Stimulated activated CD4-positive, alpha-beta T cell treated with anti-CD3 and anti-CD28 coated beads, TNF-alpha, amount 100 ng/mL, for 24 hours (primary cell): ENCODE data around the gene AHCYL2.
"Not testable (repeated sequence)": the region's sequence is repeated elsewhere in the genome, so short reads cannot be mapped to it uniquely, and the experiment has no call there.

ENCODE experiments used
- DNase-seq, 3 experiments: peaks; one replicate each; pipeline ENCODE4 v3.0.0-alpha.2; 2020; ENCODE audit warnings: low read depth in 3 of 3

Gene AHCYL2

GRCh38 chr7:129244220-129244619 is 19.4 kb downstream of the AHCYL2 start:
- no peak for DNase-seq

- no peak for DNase-seq
Observed at GRCh38 chr7:129245533-129245932, 20.7 kb downstream of the AHCYL2 start.

DNA sequence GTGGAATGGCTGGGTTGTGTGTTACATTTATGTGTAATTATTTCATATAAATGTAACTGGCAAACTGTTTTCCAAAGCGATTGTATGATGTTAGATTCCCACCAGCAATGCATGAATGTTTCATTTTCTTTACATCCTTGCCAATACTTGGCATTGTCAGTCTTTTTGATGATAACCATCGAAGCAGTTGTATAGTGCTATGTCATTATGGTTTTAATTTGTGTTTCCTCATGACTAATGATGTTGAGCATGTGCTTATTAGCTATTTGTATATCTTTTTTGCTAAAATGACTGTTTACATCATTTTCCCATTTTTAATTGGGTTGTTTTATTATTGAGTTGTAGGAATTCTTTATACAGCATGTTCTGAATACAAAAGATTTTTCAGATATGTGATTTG is 22.3 kb downstream of the AHCYL2 start:
- no peak for DNase-seq

GRCh38 chr7:129252128-129252527 is 27.3 kb downstream of the AHCYL2 start:
- no peak for DNase-seq

- DNase-seq = not testable (repeated sequence)
Observed at GRCh38 chr7:129252603-129253002, 27.8 kb downstream of the AHCYL2 start.

DNA sequence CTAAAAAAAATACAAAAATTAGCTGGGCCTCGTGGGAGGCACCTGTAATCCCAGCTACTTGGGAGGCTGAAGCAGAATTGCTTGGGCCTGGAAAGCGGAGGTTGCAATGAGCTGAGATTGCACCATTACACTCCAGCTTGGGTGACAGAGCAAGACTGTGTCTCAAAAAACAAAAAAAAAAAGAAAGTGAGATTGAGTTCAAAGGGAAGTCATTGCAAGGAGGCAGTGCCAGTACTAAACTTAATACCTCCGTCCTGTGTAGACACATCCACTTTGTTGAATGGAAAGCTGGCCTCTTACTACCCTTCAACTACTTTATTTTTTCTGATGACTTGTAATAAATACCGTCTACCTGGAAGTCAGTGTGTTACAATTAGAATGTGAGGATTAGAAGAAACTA is 31.0 kb downstream of the AHCYL2 start:
- DNase-seq = no peak

DNA sequence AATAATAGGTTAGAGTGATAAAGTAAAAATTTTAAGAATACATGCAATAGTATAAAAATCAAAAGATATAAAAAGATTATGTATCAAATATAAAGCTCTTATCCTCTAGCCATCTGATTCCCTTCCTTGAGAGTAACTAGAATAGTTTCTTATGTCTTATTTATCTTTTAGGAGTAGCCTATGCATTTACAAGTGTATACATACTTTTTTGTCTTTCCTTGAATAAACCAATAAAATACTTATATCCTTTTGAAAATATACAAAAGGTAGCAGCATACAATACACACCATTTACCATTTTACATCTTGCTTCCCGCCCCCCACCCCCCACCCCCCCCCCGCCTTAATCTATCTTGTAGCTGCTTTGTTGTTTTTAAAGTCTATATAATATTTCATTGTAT is 31.4 kb downstream of the AHCYL2 start:
- no peak for DNase-seq

DNA sequence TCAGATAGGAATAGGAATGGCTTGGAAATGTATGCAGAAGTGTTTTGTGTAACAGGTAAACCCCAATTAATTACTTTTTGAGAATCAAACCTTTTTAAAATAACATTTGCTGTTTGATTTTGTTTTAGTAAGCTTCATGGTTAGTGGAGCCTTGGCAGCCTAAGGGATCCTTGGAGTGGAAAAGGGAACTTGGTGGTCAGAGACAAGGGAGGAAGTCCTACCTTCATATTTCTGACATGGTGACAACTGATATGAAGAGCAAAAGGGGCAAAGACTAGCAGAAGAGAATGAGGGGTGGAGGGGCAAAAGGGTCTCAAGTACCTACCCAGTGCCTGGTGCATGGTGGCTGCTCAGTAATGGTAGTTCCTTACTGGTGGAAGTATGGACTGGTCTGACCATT is 32.3 kb downstream of the AHCYL2 start:
- DNase-seq = no peak

- DNase-seq = no peak
Observed at GRCh38 chr7:129258649-129259389, 34.0 kb downstream of the AHCYL2 start.

DNA sequence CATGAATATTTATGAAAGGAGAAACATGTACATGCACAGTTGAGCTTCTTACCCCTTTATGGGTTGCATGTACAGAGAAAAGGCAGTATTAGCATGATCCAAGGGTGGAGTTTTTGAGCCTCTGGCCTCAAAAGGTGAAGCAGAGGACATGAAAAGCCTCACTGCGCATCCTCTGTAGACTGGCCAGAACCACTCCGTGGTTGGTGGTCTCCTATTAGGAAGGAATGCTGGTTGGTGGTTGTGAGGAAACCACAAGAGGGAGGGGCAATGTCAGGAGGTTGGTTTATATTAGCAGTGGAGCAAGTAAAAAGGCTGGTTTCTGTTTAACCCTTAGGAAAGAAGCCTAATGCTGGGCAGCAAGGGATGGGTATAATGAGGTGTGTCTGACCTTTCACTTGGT is 37.5 kb downstream of the AHCYL2 start:
- DNase-seq = no peak

DNA sequence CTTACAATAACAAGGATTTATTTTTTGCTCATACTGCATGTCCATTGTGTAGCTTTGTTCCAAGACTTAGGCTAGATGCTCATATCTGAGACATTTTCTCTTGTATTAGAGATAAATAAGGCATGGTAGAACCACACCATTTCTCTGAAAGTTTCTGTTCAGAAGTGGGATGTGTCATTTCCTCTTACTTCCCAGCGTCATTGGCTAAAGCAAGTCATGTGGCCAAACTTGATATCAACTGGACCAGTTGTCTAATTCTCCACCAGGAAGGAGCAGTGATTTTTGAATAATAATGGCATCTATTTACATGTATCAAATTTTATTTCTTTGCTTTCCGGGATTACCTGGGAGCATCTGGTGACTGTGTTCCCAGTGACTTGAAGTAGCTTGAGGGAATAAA is 38.3 kb downstream of the AHCYL2 start:
- DNase-seq = no peak

- no peak for DNase-seq
Observed at GRCh38 chr7:129264534-129264933, 39.7 kb downstream of the AHCYL2 start.

DNA sequence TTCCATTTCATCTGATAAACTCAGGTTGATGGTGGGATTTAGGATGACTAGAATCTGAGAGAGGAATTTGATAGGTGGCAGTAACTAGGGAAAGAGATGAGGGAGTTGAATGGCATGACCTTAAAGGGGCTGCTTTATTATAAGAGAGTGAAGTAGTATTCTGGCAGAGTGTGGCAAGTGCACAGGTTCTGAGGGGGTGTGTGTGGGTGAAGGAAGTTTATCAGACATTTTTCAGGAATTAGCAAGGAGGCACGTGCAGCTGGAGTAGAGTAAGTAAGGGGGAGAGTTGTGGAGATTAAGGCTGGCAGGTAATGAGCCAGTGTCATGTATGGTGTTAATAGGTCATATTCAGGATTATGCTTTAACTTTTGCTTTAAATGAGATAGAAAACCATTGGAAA is 40.5 kb downstream of the AHCYL2 start:
- no peak for DNase-seq

DNA sequence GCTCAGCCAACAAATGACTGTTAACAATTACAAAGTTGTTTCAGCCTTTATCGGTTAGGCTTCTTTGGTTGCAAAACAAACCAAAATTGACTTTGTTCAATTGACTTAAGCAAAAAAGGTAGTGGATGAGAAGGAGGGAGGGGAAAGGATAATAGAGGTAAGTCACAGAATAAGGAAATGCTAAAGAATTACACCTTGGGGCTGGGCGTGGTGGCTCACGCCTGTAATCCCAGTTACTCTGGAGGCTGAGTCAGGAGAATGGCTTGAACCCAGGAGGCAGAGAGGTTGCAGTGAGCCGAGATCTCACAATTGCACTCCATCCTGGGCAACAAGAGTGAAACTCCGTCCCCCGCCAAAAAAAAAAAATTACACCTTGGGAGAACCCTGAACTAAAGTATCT is 41.4 kb downstream of the AHCYL2 start:
- DNase-seq = no peak

GRCh38 chr7:129270077-129270476 is 45.2 kb downstream of the AHCYL2 start:
- no peak for DNase-seq

- peak; percentile 38 to 61 (median 44) for DNase-seq
Observed at GRCh38 chr7:129271500-129272355, 46.9 kb downstream of the AHCYL2 start.

GRCh38 chr7:129273936-129274335 is 49.1 kb downstream of the AHCYL2 start:
- no peak for DNase-seq

- DNase-seq = no peak
Observed at GRCh38 chr7:129277629-129278028, 52.8 kb downstream of the AHCYL2 start.

- DNase-seq = no peak
Observed at GRCh38 chr7:129278688-129279087, 53.9 kb downstream of the AHCYL2 start.

DNA sequence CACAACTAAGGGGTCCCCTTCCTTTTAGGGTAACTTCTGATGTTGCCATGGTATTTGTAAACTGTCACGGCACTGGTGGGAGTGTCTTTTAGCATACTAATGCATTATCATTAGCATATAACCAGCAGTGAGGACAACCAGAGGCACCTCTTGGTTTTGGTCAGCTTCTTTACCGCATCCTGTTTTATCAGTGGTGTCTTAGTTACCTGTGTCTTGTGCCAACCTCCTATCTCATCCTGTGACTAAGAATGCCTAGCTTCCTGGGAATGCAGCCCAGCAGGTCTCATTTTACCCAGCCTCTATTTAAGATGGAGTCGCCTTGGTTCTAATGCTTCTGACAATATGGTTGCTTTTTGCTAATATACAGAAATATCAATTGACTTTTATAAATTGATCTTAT is 54.9 kb downstream of the AHCYL2 start:
- no peak for DNase-seq

DNA sequence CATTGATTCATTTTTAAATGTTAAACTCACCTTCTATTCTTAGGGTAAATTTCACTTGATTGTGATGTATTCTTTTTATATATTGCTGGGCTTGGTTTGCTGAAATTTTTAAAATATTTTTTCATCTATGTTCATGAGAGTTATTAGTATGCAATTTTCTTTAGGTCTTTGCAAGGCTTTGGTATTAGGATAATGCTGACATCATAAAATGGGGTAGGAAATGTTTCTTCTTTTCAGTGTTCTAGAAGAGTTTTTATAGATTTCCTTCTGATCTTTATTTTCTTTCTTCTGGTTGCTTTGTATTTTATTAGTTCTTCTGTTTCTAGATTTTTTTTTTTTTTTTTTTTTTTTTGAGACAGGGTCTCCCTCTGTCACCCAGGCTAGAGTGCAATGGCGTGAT is 56.3 kb downstream of the AHCYL2 start:
- DNase-seq = no peak

DNA sequence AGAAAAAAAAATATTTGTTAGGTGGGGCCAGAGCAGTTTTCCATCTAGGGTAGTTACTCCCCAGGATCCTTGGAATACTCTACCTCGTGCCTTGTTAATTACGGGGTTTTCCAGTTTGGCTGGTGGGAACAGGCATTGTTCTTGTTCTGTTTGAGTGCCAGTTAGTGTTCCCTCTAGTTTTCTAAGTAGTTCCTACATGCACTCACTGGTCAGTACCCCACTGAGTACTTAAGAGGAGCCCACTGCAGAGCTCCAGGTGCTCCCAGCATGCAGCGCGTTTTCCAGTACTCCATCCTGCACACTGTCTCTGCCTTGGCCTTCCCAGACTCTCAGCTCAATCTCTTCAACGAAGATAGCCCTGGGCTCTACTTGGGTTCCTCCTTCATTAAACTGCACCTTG is 58.0 kb downstream of the AHCYL2 start:
- DNase-seq = no peak

DNA sequence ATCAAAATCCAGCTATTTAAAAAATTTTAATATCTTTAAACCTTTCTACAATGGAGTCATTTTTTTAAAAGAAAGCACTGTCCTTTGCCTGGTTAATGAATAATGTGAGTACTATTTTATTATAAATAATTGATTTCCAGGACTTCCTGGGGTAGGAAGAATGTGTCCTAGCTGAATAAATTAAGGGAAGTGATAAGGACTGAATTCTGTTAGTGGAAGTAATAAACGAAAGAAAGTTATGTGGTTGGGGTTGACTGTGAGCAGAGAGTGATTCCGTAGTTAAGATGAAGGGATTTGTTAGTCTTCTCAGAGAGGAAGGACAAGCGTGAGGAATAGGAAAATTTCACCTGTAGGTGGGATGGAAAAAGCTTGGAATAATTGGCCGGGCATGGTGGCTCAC is 59.1 kb downstream of the AHCYL2 start:
- no peak for DNase-seq
